SK-N-SH treated with all-trans-retinoic acid at 6 μM for 48 hours (cell line): Measurements from ENCODE around the gene CACNA2D3.

Experiments
- BACH2 ChIP-seq: fragments of 250-450 bp; sonication (Bioruptor Pico); IDR thresholded peaks from 2 replicates; pipeline ENCODE4 v1.9.0; 2021; ENCODE audit warnings: mild to moderate bottlenecking, borderline replicate concordance
- CREB5 ChIP-seq: fragments of 250-450 bp; sonication (Bioruptor Pico); IDR thresholded peaks from 2 replicates; pipeline ENCODE4 v1.5.1; 2020; ENCODE audit warnings: low read depth, mild to moderate bottlenecking, moderate library complexity
- ESRRG ChIP-seq: fragments of 250-450 bp; sonication (Bioruptor Pico); IDR thresholded peaks from 2 replicates; pipeline ENCODE4 v1.6.1; 2021; ENCODE audit warnings: mild to moderate bottlenecking
- GLIS3 ChIP-seq: fragments of 250-450 bp; sonication (Bioruptor Pico); IDR thresholded peaks from 2 replicates; pipeline ENCODE4 v1.5.0; 2020; ENCODE audit warnings: mild to moderate bottlenecking, moderate library complexity
- OSR1 ChIP-seq: fragments of 250-450 bp; sonication (Bioruptor Pico); IDR thresholded peaks from 2 replicates; pipeline ENCODE4 v1.8.0; 2022; ENCODE audit warnings: moderate library complexity, mild to moderate bottlenecking, inconsistent platforms
- PATZ1 ChIP-seq: fragments of 250-450 bp; sonication (Bioruptor Pico); IDR thresholded peaks from 2 replicates; pipeline ENCODE4 v1.8.0; 2020; ENCODE audit warnings: mild to moderate bottlenecking, moderate library complexity, borderline replicate concordance
- POU6F1 ChIP-seq: fragments of 250-450 bp; sonication (Bioruptor Pico); IDR thresholded peaks from 2 replicates; pipeline ENCODE4 v1.8.0; 2021; ENCODE audit warnings: low read depth, mild to moderate bottlenecking, moderate library complexity, borderline replicate concordance
- PPARA ChIP-seq: fragments of 250-450 bp; sonication (Bioruptor Pico); IDR thresholded peaks from 2 replicates; pipeline ENCODE4 v1.5.0; 2020; ENCODE audit warnings: mild to moderate bottlenecking, borderline replicate concordance
- RARB ChIP-seq: fragments of 250-450 bp; sonication (Bioruptor Pico); IDR thresholded peaks from 2 replicates; pipeline ENCODE4 v1.8.0; 2021; ENCODE audit warnings: mild to moderate bottlenecking, moderate library complexity
- TOX ChIP-seq: fragments of 250-450 bp; sonication (Bioruptor Pico); IDR thresholded peaks from 2 replicates; pipeline ENCODE4 v1.8.0; 2021; ENCODE audit warnings: mild to moderate bottlenecking, moderate library complexity, borderline replicate concordance
- TSHZ2 ChIP-seq: fragments of 250-450 bp; sonication (Bioruptor Pico); IDR thresholded peaks from 2 replicates; pipeline ENCODE4 v1.5.0; 2020; ENCODE audit warnings: mild to moderate bottlenecking, moderate library complexity
- ZFP30 ChIP-seq: fragments of 450-650 bp; formaldehyde crosslinking; IDR thresholded peaks from 2 replicates; pipeline ENCODE4 v1.5.0; 2022; ENCODE audit warnings: mild to moderate bottlenecking, moderate library complexity
- ZNF70 ChIP-seq: fragments of 450-650 bp; formaldehyde crosslinking; IDR thresholded peaks from 2 replicates; pipeline ENCODE4 v1.5.0; 2020; ENCODE audit warnings: mild to moderate bottlenecking, moderate library complexity
- ZNF8 ChIP-seq: fragments of 450-650 bp; formaldehyde crosslinking; IDR thresholded peaks from 2 replicates; pipeline ENCODE4 v1.5.0; 2020; ENCODE audit warnings: mild to moderate bottlenecking, moderate library complexity

GRCh38 chr3:54781728-54782127, 659.4 kb downstream of the CACNA2D3 start:
- no peak for TF ChIP-seq GLIS3 (CRISPR knock-in tag)
- no peak for TF ChIP-seq BACH2 (CRISPR knock-in tag)
- TF ChIP-seq ZFP30 (CRISPR knock-in tag): no peak
- no peak for TF ChIP-seq PATZ1 (CRISPR knock-in tag)
- TF ChIP-seq POU6F1 (CRISPR knock-in tag): no peak
- TF ChIP-seq ZNF70 (CRISPR knock-in tag): no peak
- TF ChIP-seq OSR1 (CRISPR knock-in tag): no peak
- no peak for TF ChIP-seq RARB (CRISPR knock-in tag)
- no peak for TF ChIP-seq TSHZ2 (CRISPR knock-in tag)
- TF ChIP-seq PPARA (CRISPR knock-in tag): no peak
- no peak for TF ChIP-seq ESRRG (CRISPR knock-in tag)
- TF ChIP-seq CREB5 (CRISPR knock-in tag): no peak
- TF ChIP-seq ZNF8: no peak
- TF ChIP-seq TOX: no peak
